PFSK-1 (cell line): Measurements from ENCODE around the gene HSD17B4.

ENCODE experiments used
- FOXP2 ChIP-seq: optimal IDR thresholded peaks from 2 replicates; pipeline ENCODE3; 2011; ENCODE audit warnings: borderline replicate concordance, control low read depth, inconsistent platforms; ENCODE audit not compliant: insufficient read depth; ENCODE audit errors: extremely low read length, extremely low read depth
- POLR2AphosphoS5 ChIP-seq: IDR thresholded peaks from 2 replicates; pipeline ENCODE4 v1.6.1; 2012; ENCODE audit warnings: low read depth, mild to moderate bottlenecking, control low read depth, low read length, moderate library complexity
- SIN3A ChIP-seq: IDR thresholded peaks from 2 replicates; pipeline ENCODE4 v1.6.1; 2012; ENCODE audit warnings: mild to moderate bottlenecking, low read length, moderate library complexity, borderline replicate concordance; ENCODE audit not compliant: insufficient read depth
- TAF1 ChIP-seq: IDR thresholded peaks from 2 replicates; pipeline ENCODE4 v1.6.1; 2012; ENCODE audit warnings: low read length, control low read depth, borderline replicate concordance; ENCODE audit not compliant: insufficient read depth
- TF ChIP-seq, protein P1 (sequence below), 2 experiments: IDR thresholded peaks; 2 replicates each; pipeline versions ENCODE4 v1.6.1 to v1.8.0; 2011 to 2012; ENCODE audit warnings: low read depth in 2 of 2, low read length in 2 of 2, control low read depth in 1 of 2, inconsistent platforms in 1 of 2, mild to moderate bottlenecking in 1 of 2, moderate library complexity in 1 of 2; ENCODE audit not compliant: insufficient read depth in 1 of 2

HSD17B4 gene

DNA sequence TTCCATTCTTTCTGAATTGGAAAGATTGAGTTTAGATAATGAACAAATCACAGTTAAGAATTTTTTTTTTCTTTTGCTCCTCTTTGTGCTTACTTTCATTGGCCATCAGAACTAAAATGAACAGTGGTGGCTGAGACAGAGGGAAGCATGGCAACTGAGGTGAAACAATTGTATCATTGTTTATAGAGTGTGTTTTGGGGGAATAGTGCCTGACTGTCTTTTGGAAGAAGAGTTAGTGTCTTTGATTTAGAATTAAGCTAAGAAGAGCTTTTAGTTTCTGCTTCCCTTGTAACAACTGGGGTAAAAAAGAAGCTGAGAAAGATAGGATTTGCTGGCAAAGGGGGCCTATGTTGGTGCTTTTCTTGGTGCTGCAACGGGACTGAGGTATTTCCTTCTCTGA is 24.0 kb downstream of the HSD17B4 start:
- TF ChIP-seq TAF1 (no peak), POLR2AphosphoS5 (no peak), SIN3A (no peak), FOXP2 (no peak)
- TF ChIP-seq, protein P1, sequence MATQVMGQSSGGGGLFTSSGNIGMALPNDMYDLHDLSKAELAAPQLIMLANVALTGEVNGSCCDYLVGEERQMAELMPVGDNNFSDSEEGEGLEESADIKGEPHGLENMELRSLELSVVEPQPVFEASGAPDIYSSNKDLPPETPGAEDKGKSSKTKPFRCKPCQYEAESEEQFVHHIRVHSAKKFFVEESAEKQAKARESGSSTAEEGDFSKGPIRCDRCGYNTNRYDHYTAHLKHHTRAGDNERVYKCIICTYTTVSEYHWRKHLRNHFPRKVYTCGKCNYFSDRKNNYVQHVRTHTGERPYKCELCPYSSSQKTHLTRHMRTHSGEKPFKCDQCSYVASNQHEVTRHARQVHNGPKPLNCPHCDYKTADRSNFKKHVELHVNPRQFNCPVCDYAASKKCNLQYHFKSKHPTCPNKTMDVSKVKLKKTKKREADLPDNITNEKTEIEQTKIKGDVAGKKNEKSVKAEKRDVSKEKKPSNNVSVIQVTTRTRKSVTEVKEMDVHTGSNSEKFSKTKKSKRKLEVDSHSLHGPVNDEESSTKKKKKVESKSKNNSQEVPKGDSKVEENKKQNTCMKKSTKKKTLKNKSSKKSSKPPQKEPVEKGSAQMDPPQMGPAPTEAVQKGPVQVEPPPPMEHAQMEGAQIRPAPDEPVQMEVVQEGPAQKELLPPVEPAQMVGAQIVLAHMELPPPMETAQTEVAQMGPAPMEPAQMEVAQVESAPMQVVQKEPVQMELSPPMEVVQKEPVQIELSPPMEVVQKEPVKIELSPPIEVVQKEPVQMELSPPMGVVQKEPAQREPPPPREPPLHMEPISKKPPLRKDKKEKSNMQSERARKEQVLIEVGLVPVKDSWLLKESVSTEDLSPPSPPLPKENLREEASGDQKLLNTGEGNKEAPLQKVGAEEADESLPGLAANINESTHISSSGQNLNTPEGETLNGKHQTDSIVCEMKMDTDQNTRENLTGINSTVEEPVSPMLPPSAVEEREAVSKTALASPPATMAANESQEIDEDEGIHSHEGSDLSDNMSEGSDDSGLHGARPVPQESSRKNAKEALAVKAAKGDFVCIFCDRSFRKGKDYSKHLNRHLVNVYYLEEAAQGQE (IDR thresholded peaks at IDR 0.05; ENCODE audit: insufficient read depth in 1 of 2, low read depth in 2 of 2, low read length in 2 of 2): no peak

DNA sequence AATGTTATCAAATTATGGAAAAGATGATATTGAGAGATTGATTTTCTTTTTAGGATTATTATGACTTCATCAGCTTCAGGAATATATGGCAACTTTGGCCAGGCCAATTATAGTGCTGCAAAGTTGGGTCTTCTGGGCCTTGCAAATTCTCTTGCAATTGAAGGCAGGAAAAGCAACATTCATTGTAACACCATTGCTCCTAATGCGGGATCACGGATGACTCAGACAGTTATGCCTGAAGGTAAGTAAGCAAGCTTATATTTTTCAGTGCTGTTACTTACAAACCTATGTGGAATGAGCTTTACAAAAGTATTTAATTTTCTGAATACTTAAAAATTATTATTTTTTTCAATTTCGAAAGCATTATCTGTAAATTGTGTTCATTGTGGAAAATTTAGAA is 26.5 kb downstream of the HSD17B4 start:
- TF ChIP-seq SIN3A: no peak
- no peak for TF ChIP-seq FOXP2
- TF ChIP-seq, protein P1 (IDR thresholded peaks at IDR 0.05; ENCODE audit: insufficient read depth in 1 of 2, low read depth in 2 of 2, low read length in 2 of 2): no peak
- TF ChIP-seq POLR2AphosphoS5: no peak
- TF ChIP-seq TAF1: no peak

DNA sequence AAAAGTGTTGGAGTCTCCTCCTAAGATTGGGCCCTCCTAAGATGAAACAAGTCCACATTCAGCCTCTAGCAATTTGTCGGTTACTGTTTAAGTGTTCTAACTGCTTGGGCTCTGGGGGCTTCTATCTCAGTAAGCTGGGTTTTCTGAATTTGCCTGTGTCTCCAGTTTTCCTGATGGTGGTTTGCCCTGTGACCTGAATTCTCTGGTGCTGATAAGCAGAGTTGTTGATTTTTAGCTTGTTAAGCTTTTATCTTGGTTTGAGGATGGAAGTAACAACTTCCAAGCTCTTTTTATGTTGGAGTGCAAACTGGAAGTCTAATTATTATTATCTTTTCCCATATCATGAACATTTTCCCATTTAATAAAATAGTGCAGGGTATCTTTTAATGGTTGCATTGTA is 30.9 kb downstream of the HSD17B4 start:
- TF ChIP-seq TAF1 (no peak), SIN3A (no peak), POLR2AphosphoS5 (no peak), FOXP2 (no peak)
- TF ChIP-seq, protein P1 (IDR thresholded peaks at IDR 0.05; ENCODE audit: insufficient read depth in 1 of 2, low read depth in 2 of 2, low read length in 2 of 2): no peak

DNA sequence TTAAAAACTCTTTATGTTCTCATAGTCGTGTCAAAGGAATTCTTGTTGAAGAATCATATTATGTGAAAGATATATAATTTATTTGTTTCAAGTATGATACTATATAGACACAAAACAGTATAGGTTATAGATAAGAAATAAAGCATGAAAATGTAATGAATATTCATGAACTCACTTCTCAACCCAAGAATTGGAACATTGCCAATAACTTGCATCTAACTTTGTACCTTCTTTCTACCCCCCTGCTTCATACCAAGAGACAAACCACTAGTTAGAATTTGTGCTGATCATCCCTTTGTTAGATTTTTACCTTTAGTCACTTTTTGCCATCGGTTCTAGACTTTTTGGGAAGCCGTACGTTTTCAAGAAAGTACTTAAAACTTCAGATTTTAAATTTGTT is 32.6 kb downstream of the HSD17B4 start:
- no peak for TF ChIP-seq TAF1
- TF ChIP-seq, protein P1 (IDR thresholded peaks at IDR 0.05; ENCODE audit: insufficient read depth in 1 of 2, low read depth in 2 of 2, low read length in 2 of 2): no peak
- TF ChIP-seq POLR2AphosphoS5: no peak
- no peak for TF ChIP-seq SIN3A
- no peak for TF ChIP-seq FOXP2

GRCh38 chr5:119501671-119502179 is 49.4 kb downstream of the HSD17B4 start:
- no peak for TF ChIP-seq TAF1
- TF ChIP-seq, protein P1 (IDR thresholded peaks at IDR 0.05; ENCODE audit: insufficient read depth in 1 of 2, low read depth in 2 of 2, low read length in 2 of 2): no peak
- TF ChIP-seq SIN3A: no peak
- no peak for TF ChIP-seq FOXP2
- no peak for TF ChIP-seq POLR2AphosphoS5
